LNCaP clone FGC (cell line): ENCODE measurements around the gene MAMLD1.

ENCODE experiments used
- DNase-seq: peaks from one replicate; pipeline ENCODE4 v3.0.0-alpha.2; 2011; ENCODE audit warnings: low read depth
- H3K4me3 ChIP-seq: 2 replicates; pipeline ENCODE4 v1.5.1; 2011; ENCODE audit warnings: mild to moderate bottlenecking, low read depth, low read length, control low read depth
- TF ChIP-seq, protein P1 (sequence below): IDR thresholded peaks from 2 replicates; pipeline ENCODE4 v1.5.1; 2012; ENCODE audit warnings: mild to moderate bottlenecking; ENCODE audit not compliant: control insufficient read depth, insufficient read depth; ENCODE audit errors: extremely low read depth

Gene MAMLD1

DNA sequence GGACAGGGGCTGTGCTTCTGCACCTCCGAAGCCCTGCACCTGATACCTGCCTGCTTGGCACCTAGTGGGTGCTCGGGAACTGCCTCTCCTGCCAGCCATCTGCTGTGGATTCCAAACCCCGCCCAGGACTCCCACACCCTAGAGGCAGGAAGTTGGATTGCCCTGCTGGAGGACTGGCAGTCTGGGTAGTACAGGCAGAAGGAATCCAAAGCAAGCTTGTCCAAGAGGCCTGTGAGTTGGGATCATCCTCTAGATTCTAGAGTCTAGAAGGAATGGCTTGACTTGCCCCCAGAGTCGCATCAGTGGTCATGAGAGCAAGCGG, 140.7 kb downstream of the MAMLD1 start:
- DNase-seq: no peak
- TF ChIP-seq, protein P1, sequence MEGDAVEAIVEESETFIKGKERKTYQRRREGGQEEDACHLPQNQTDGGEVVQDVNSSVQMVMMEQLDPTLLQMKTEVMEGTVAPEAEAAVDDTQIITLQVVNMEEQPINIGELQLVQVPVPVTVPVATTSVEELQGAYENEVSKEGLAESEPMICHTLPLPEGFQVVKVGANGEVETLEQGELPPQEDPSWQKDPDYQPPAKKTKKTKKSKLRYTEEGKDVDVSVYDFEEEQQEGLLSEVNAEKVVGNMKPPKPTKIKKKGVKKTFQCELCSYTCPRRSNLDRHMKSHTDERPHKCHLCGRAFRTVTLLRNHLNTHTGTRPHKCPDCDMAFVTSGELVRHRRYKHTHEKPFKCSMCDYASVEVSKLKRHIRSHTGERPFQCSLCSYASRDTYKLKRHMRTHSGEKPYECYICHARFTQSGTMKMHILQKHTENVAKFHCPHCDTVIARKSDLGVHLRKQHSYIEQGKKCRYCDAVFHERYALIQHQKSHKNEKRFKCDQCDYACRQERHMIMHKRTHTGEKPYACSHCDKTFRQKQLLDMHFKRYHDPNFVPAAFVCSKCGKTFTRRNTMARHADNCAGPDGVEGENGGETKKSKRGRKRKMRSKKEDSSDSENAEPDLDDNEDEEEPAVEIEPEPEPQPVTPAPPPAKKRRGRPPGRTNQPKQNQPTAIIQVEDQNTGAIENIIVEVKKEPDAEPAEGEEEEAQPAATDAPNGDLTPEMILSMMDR: no peak
- H3K4me3 ChIP-seq: no peak overlapping the region

DNA sequence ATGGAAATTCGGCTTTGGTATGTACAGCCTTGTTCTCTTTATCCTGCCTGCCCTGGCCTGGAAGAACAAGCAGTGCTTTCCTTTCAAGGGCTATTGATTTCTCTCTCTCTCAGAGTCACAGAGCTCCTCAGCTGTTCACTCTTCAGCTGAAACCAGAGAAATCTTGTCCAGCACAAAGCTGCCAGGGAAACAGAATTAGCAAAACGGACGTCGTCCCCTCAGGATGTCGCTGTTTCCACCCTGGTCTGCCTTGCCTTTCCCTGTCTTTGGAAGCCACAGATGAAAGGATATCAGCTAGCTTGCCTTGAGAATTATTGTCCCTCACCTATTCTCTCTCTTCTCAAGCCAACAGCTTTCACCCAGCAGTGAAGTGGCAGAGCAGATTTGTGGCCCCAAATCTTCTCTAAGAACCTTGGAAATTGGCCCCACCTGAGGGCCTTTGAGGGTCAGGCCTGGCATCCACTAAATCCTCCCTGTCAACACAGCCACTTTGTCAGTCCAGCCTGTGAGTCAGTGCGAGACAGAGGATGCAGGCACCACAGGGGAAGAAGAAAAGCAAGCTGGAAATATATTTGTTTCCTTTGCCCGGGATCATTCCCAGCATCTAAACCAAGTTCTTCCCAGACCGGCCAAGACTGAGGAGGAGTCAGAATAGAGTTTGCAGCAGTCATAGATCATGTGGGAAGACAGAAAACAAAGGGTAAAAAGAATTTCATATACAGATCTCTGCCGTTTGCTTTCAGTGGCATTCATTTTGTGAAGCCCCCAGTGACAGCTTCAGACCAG, 141.5 kb downstream of the MAMLD1 start:
- TF ChIP-seq, protein P1: no peak
- no peak for DNase-seq
- no peak overlapping the region for H3K4me3 ChIP-seq

- H3K4me3 ChIP-seq: no peak overlapping the region
- TF ChIP-seq, protein P1: no peak
Measured at GRCh38 chrX:150506020-150506419, 142.9 kb downstream of the MAMLD1 start.

DNA sequence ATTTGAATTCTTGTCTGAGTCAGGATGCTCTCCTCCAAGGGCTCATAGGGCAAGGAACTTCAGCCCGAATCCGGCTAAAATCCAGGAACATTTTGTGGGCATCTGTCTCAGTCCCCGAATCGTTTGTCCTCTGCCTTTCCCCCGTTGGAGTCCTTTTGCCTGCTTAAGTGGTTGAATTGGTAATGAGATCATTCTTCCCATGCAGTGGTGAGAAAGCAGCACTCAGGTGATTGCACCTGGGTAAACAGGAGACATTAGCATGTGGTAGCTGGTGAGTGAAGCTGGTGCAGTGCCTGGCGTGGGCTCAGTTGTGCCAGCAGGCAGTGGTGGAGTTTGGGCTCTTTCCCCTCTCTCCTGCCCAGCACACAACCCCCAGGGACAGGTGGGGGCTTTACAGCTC, 143.4 kb downstream of the MAMLD1 start:
- DNase-seq: no peak
- TF ChIP-seq, protein P1: no peak
- no peak overlapping the region for H3K4me3 ChIP-seq

More at GRCh38 chrX:150506020-150506419, 142.9 kb downstream of the MAMLD1 start:
- no peak for DNase-seq

DNA sequence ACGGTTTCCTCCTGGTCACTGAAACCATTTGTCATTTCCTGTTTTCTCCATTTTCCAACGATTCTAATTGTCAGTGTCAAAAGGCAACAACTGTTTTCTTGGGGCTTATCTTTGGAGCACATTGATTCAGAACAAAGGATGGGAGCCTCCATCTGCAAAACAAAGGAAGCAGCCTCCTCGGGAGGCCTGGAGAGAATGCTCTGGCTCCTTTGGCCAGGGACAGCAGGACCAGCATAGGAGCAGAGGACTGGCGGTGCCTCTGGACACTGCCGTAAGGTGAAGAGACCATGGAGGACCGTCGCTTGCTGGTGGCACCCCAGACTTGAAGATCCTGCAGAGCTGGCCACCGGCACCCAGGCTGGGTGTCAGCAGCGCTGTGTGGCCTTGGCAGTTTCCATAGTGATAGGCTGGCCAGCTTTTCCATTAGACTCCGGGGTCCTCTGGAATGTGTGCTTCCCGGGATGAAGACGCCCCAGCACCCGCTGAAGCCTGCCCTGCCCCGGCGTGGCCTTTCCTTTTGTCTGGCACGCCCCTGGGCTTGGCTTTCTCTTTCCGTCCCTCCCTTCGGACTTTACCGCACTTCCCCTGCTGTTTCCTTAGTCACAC, 144.2 kb downstream of the MAMLD1 start:
- no peak overlapping the region for H3K4me3 ChIP-seq
- DNase-seq: no peak
- TF ChIP-seq, protein P1: no peak

DNA sequence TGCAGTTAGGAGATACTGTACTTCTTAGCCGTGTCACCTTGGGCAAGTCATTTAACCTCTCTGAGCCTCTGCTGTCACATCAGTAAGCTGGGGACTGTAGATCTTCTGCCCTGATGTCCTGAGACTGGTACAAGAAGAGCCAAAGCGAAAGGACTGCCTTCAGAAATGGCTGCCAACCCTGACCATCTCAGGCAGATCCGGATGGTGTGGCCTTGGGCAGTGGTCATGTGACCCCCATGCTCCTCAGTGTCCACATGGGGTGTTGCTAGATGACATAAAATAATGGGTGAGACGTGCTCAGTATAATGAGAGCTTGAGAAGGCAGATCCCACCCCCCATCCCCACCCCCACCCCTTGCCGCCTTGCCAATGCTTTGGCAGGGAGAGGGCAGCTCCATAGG, 144.9 kb downstream of the MAMLD1 start:
- H3K4me3 ChIP-seq: no peak overlapping the region
- DNase-seq: no peak
- TF ChIP-seq, protein P1: no peak
